Loucy (cell line): Measurements from ENCODE around the gene SLC22A1.

ENCODE experiments used
- H2AFZ ChIP-seq: fragments of 200-600 bp; sonication (generic); 2 replicates; pipeline ENCODE4 v1.6.0; 2016; ENCODE audit warnings: antibody characterized with exemption, mild to moderate bottlenecking, low read length, moderate library complexity
- H3F3A ChIP-seq: fragments of 200-600 bp; 2 replicates; pipeline ENCODE4 v1.6.0; 2016; ENCODE audit warnings: antibody characterized with exemption, low read depth, mild to moderate bottlenecking
- H3K27me3 ChIP-seq: fragments of 200-600 bp; sonication (generic); 2 replicates; pipeline ENCODE4 v1.6.1; 2014; ENCODE audit warnings: low read length, mild to moderate bottlenecking; ENCODE audit not compliant: insufficient read depth, poor library complexity, severe bottlenecking
- H3K36me3 ChIP-seq: fragments of 200-600 bp; sonication (generic); 2 replicates; pipeline ENCODE4 v1.6.1; 2016; ENCODE audit warnings: low read length; ENCODE audit not compliant: insufficient read depth
- H3K4me1 ChIP-seq: fragments of 200-600 bp; sonication (generic); 2 replicates; pipeline ENCODE4 v1.5.1; 2014; ENCODE audit warnings: low read length, mild to moderate bottlenecking; ENCODE audit not compliant: insufficient read depth, poor library complexity, severe bottlenecking
- H3K4me2 ChIP-seq: fragments of 200-600 bp; sonication (generic); 2 replicates; pipeline ENCODE4 v1.6.0; 2014; ENCODE audit warnings: antibody characterized with exemption, low read length, low read depth, mild to moderate bottlenecking; ENCODE audit not compliant: poor library complexity, severe bottlenecking
- H3K4me3 ChIP-seq: fragments of 200-600 bp; sonication (generic); 2 replicates; pipeline ENCODE4 v1.5.1; 2014; ENCODE audit warnings: low read length, mild to moderate bottlenecking, mixed read lengths; ENCODE audit not compliant: poor library complexity, severe bottlenecking
- H3K79me2 ChIP-seq: fragments of 200-600 bp; sonication (generic); 2 replicates; pipeline ENCODE4 v1.6.1; 2014; ENCODE audit warnings: low read length; ENCODE audit not compliant: insufficient read depth
- H3K9ac ChIP-seq: fragments of 200-600 bp; sonication (generic); 2 replicates; pipeline ENCODE4 v1.6.0; 2014; ENCODE audit warnings: mild to moderate bottlenecking, low read depth, low read length, moderate library complexity; ENCODE audit not compliant: poor library complexity, severe bottlenecking
- H3K9me2 ChIP-seq: fragments of 200-600 bp; sonication (generic); replicated peaks from 2 replicates; pipeline ENCODE4 v1.6.1; 2016; ENCODE audit warnings: low read depth, low read length, mixed read lengths
- H3K9me3 ChIP-seq: fragments of 200-600 bp; sonication (generic); 2 replicates; pipeline ENCODE4 v1.6.1; 2014; ENCODE audit warnings: mild to moderate bottlenecking, antibody characterized with exemption, low read length, low read depth; ENCODE audit not compliant: insufficient read depth
- H4K20me1 ChIP-seq: fragments of 200-600 bp; sonication (generic); 2 replicates; pipeline ENCODE4 v1.6.0; 2014; ENCODE audit warnings: antibody characterized with exemption, low read length, mild to moderate bottlenecking; ENCODE audit not compliant: insufficient read depth, poor library complexity, severe bottlenecking
- CTCF ChIP-seq: fragments of 200-600 bp; sonication (generic); conservative IDR thresholded peaks from 2 replicates; pipeline ENCODE4 v1.5.1; 2014; ENCODE audit warnings: mild to moderate bottlenecking, antibody characterized with exemption, low read length
- EZH2phosphoT487 ChIP-seq: fragments of 200-600 bp; IDR thresholded peaks from 2 replicates; pipeline ENCODE4 v1.6.1; 2018; ENCODE audit warnings: antibody characterized with exemption, mild to moderate bottlenecking, moderate library complexity, borderline replicate concordance

Gene SLC22A1

GRCh38 chr6:160121558-160121957, at the start of gene SLC22A1:
Gene SLC22A1, plus strand, starts transcription at chr6:160121815. Its CDS starts 121 bp downstream, at chr6:160121936.
- Histone ChIP-seq H2AFZ (no peak within 1 kb of the TSS), H3K27me3 (no peaks in the 10 kb centered on the region), H3K79me2 (no peaks in the 10 kb centered on the region), H3K9me2 (no peaks in the 10 kb centered on the region), H3K9me3 (peaks cover 9% of the 10 kb centered on the region; the same call in 1 of the 2 replicates), H3F3A (no peaks in the 10 kb centered on the region), H3K36me3 (no peaks in the 10 kb centered on the region), H3K9ac (no peak within 1 kb of the TSS), H4K20me1 (no peaks in the 10 kb centered on the region), H3K4me3 (no peak within 1 kb of the TSS), H3K4me2 (no peak within 1 kb of the TSS), H3K4me1 (no peaks in the 10 kb centered on the region)
- TF ChIP-seq EZH2phosphoT487, result no peak
- TF ChIP-seq CTCF, result no peak

- Histone ChIP-seq H4K20me1 (no peaks in the 10 kb centered on the region), H3K4me3 (no peak overlapping the region), H3F3A (no peaks in the 10 kb centered on the region), H3K4me2 (no peak overlapping the region), H3K27me3 (no peaks in the 10 kb centered on the region), H3K9ac (no peak overlapping the region), H3K36me3 (peaks cover 50% of the 10 kb centered on the region; the same call in 1 of the 2 replicates), H3K79me2 (no peaks in the 10 kb centered on the region), H3K9me3 (no peaks in the 10 kb centered on the region), H3K9me2 (no peaks in the 10 kb centered on the region), H3K4me1 (peaks cover 9% of the 10 kb centered on the region), H2AFZ (no peak overlapping the region)
- TF ChIP-seq EZH2phosphoT487 (no peak), CTCF (no peak)
Measured at GRCh38 chr6:160073272-160073671, 48.3 kb upstream of the SLC22A1 start.

DNA sequence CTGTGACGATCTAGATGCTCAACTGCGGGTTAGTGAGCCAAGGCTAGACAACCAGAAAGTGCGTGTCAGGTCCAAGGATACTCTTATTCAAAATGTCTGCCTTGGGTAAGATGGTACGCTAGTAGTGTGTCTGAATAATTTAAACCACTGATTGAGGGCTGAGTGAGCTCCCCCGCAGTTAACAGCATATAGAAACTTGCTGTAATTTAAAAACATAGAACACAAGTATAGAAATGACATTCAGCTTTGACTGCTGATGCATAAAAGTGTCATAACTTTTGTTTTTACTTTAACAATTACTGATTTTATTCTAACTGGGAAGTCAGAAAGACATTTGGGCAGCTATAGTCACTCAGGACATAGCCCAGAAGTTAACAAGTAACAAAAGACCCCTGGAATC, 45.6 kb upstream of the SLC22A1 start:
- no peak overlapping the region for H3K9ac ChIP-seq
- no peak overlapping the region for H2AFZ ChIP-seq
- H4K20me1 ChIP-seq, result no peaks in the 10 kb centered on the region
- peaks cover 51% of the 10 kb centered on the region; the same call in 1 of the 2 replicates for H3K36me3 ChIP-seq
- no peaks in the 10 kb centered on the region for H3K79me2 ChIP-seq
- H3K4me2 ChIP-seq, result no peak overlapping the region
- TF ChIP-seq EZH2phosphoT487 (no peak), CTCF (no peak)
- no peaks in the 10 kb centered on the region for H3K9me2 ChIP-seq
- no peaks in the 10 kb centered on the region for H3F3A ChIP-seq
- no peaks in the 10 kb centered on the region for H3K4me1 ChIP-seq
- no peak overlapping the region for H3K4me3 ChIP-seq
- H3K27me3 ChIP-seq, result no peaks in the 10 kb centered on the region
- H3K9me3 ChIP-seq, result no peaks in the 10 kb centered on the region
